Parathyroid adenoma (tissue), 2 donors: ENCODE results near the gene TGM2.

Source experiments
- H2AFZ ChIP-seq: fragments of 300-600 bp; sonication (generic); one replicate; pipeline ENCODE4 v1.7.0; 2017; ENCODE audit warnings: antibody characterized with exemption, mild to moderate bottlenecking
- H3K27ac ChIP-seq: fragments of 300-600 bp; sonication (generic); one replicate; pipeline ENCODE4 v1.7.0; 2017
- H3K27me3 ChIP-seq: fragments of 300-600 bp; sonication (generic); one replicate; pipeline ENCODE4 v1.7.0; 2017; ENCODE audit warnings: low read length; ENCODE audit not compliant: control insufficient read depth, insufficient read depth
- H3K36me3 ChIP-seq: fragments of 300-600 bp; sonication (generic); one replicate; pipeline ENCODE4 v1.7.0; 2017; ENCODE audit warnings: low read length; ENCODE audit not compliant: control insufficient read depth, insufficient read depth
- H3K4me1 ChIP-seq: fragments of 300-600 bp; sonication (generic); one replicate; pipeline ENCODE4 v1.7.0; 2017; ENCODE audit warnings: control low read depth
- H3K4me2 ChIP-seq: fragments of 300-600 bp; sonication (generic); one replicate; pipeline ENCODE4 v1.7.0; 2017; ENCODE audit warnings: low read length
- H3K4me3 ChIP-seq: fragments of 300-600 bp; sonication (generic); one replicate; pipeline ENCODE4 v1.7.0; 2017; ENCODE audit warnings: low read depth, low read length
- H3K79me2 ChIP-seq: fragments of 300-600 bp; sonication (generic); one replicate; pipeline ENCODE4 v1.7.0; 2017; ENCODE audit warnings: control low read depth
- H3K9ac ChIP-seq: fragments of 300-600 bp; sonication (generic); one replicate; pipeline ENCODE4 v1.7.0; 2017; ENCODE audit warnings: mild to moderate bottlenecking
- H3K9me3 ChIP-seq: fragments of 300-600 bp; sonication (generic); one replicate; pipeline ENCODE4 v1.7.0; 2017; ENCODE audit warnings: low read length; ENCODE audit not compliant: control insufficient read depth
- TF ChIP-seq, protein P1 (sequence below): fragments of 300-600 bp; sonication (generic); IDR thresholded peaks from one replicate; pipeline ENCODE4 v1.7.0; 2017; ENCODE audit warnings: antibody characterized with exemption, mild to moderate bottlenecking
- donor health status: primary hyperparathyroidism.

The TGM2 gene

DNA sequence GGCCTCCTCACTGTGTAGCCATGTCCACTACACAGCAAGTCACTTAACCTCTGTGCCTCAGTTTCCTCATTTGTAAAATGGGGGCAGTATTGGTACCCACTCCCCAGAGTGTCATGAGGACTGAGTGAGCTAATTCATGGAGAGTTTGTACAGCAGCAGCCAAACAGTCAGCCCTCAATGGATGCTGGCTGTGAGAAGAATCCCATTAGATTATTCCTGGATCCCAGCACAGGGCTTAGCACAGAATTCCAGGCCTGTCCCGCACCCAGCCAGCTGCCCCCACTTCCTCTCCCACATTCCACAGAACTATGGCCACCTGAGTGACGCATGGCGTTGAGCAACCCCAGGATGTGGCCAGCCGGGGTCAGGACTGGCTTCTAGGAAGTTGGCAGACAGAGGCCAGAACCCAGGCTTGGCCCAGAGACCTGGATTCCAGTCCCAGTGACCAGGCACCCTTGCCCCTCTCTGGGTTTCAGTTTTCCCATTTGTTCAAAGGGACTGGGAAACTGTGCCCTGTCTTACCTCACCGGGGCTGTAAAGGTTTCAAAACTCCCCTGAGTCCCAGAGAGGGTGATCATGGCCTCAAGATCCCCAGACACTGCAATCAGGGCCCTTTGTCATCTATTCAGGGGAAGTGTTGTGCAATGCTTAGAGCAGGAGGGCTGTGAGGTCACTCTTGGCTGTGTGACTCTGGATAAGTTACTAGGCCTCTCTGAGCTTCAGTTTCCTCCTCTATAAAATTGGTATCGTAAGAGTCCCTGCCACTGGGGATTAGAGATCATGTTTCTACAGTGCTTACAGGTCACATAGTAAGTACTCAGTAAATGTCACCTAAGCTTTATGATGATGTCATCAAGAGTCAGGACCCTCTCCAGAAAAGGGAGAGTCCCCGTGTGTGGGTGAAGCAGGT lies 3.0 kb upstream of the TGM2 start:
- Histone ChIP-seq H3K9ac (no peak overlapping the region), H3K36me3 (no peaks in the 10 kb centered on the region), H3K27me3 (no peaks in the 10 kb centered on the region), H2AFZ (no peak overlapping the region), H3K4me3 (no peak overlapping the region), H3K4me1 (peaks cover 3% of the 10 kb centered on the region), H3K79me2 (no peaks in the 10 kb centered on the region), H3K27ac (peak overlapping the region; percentile 47), H3K9me3 (no peaks in the 10 kb centered on the region), H3K4me2 (no peak overlapping the region)
- TF ChIP-seq, protein P1, sequence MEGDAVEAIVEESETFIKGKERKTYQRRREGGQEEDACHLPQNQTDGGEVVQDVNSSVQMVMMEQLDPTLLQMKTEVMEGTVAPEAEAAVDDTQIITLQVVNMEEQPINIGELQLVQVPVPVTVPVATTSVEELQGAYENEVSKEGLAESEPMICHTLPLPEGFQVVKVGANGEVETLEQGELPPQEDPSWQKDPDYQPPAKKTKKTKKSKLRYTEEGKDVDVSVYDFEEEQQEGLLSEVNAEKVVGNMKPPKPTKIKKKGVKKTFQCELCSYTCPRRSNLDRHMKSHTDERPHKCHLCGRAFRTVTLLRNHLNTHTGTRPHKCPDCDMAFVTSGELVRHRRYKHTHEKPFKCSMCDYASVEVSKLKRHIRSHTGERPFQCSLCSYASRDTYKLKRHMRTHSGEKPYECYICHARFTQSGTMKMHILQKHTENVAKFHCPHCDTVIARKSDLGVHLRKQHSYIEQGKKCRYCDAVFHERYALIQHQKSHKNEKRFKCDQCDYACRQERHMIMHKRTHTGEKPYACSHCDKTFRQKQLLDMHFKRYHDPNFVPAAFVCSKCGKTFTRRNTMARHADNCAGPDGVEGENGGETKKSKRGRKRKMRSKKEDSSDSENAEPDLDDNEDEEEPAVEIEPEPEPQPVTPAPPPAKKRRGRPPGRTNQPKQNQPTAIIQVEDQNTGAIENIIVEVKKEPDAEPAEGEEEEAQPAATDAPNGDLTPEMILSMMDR = no peak

GRCh38 chr20:38167328-38167850 lies 2.3 kb upstream of the TGM2 start:
- H3K27me3 ChIP-seq = no peaks in the 10 kb centered on the region
- H3K9ac ChIP-seq = no peak overlapping the region
- TF ChIP-seq, protein P1 = no peak
- no peak overlapping the region for H3K27ac ChIP-seq
- no peaks in the 10 kb centered on the region for H3K36me3 ChIP-seq
- peaks cover 3% of the 10 kb centered on the region for H3K4me1 ChIP-seq
- H3K79me2 ChIP-seq = no peaks in the 10 kb centered on the region
- no peaks in the 10 kb centered on the region for H3K9me3 ChIP-seq
- H2AFZ ChIP-seq = no peak overlapping the region
- no peak overlapping the region for H3K4me3 ChIP-seq
- H3K4me2 ChIP-seq = no peak overlapping the region

- Histone ChIP-seq H3K4me2 (no peak overlapping the region), H3K27ac (no peak overlapping the region), H3K4me3 (no peak overlapping the region), H2AFZ (no peak overlapping the region), H3K36me3 (no peaks in the 10 kb centered on the region), H3K79me2 (no peaks in the 10 kb centered on the region), H3K4me1 (peaks cover 3% of the 10 kb centered on the region), H3K9me3 (no peaks in the 10 kb centered on the region), H3K27me3 (no peaks in the 10 kb centered on the region), H3K9ac (no peak overlapping the region)
- TF ChIP-seq, protein P1 = no peak
Measured at GRCh38 chr20:38166703-38167233, 1.7 kb upstream of the TGM2 start.

- Histone ChIP-seq H3K4me1 (peaks cover 3% of the 10 kb centered on the region), H3K9me3 (no peaks in the 10 kb centered on the region), H3K36me3 (no peaks in the 10 kb centered on the region), H3K27ac (no peak overlapping the region), H3K9ac (no peak overlapping the region), H2AFZ (no peak overlapping the region), H3K27me3 (no peaks in the 10 kb centered on the region), H3K4me2 (no peak overlapping the region), H3K79me2 (no peaks in the 10 kb centered on the region), H3K4me3 (no peak overlapping the region)
- TF ChIP-seq, protein P1 = no peak
Measured at GRCh38 chr20:38165966-38166702, 1.1 kb upstream of the TGM2 start.
